ENCODE data around the gene DEDD2. TPM values are rescaled to one million over a fixed set of nuclear protein-coding genes. Genes with fewer than 3 reads are reported as not detected.
A peak's percentile ranks its signal among the peaks of the same experiment; 100 is the strongest.

Gene DEDD2
- total RNA-seq, 1 experiment from 2014 or later = 32.7 TPM

DNA sequence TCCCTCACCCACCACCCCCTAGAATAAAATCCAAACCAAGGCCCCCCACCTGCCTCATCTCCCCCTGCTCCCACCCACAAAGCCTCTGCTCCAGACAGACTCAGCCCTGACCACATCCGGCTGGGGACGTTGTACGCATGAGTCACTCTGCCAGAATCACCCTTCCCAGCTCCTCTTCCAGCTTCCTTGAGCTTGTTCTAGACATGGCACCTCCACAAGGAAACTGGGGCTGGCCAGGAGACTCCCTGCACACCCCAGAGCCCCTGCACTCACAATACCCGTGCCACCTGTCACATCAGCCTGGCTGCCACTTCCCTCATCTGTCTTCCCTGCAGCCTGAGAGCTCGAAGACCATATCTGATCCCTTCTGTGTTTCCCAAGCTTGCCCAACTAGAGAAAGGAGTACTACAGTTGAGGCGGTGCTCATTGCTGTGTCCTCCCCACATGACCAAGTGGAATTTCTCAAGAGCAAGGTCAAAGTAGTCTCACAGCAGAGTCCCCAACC, 9.7 kb downstream of the DEDD2 start:
- ChIA-PET RAD21 (ENCODE audit: low non-redundant PET in 1 of 2, low total read pairs in 2 of 2, uncharacterized antibody in 2 of 2, unreplicated experiment in 2 of 2) (interaction anchor here in 1 of 2 experiments (0.6 kb wide), 1 partner anchor 179 kb away, joined by 4 read pairs; no protein-coding TSS in a partner anchor), CTCF (no interaction called here), POLR2A (interaction anchor here (0.7 to 1.2 kb wide), 3 partner anchors 9 to 28 kb away, joined by 3 to 5 read pairs (median 4); no protein-coding TSS in a partner anchor)
- Histone ChIP-seq H4K20me1 (ENCODE audit: insufficient read depth) (no peaks in the 10 kb centered on the region), H3K9me2 (ENCODE audit: insufficient read depth) (no peaks in the 10 kb centered on the region), H3K27me3 (ENCODE audit: insufficient read depth, low read length) (no peaks in the 10 kb centered on the region), H3K36me3 (ENCODE audit: control insufficient read depth in 1 of 2, insufficient read depth in 2 of 2, low read length in 2 of 2) (peaks cover 41 to 58% of the 10 kb centered on the region in 2 experiments), H3K79me2 (ENCODE audit: insufficient read depth, low read length) (peaks cover 89% of the 10 kb centered on the region), H3K9ac (ENCODE audit: low read length) (peak overlapping the region; percentile 31), H3K9me3 (ENCODE audit: control insufficient read depth in 1 of 2, insufficient read depth in 1 of 2, low read depth in 1 of 2, low read length in 2 of 2) (no peaks in the 10 kb centered on the region), H3K4me1 (ENCODE audit: control insufficient read depth in 1 of 2, insufficient read depth in 2 of 2, low read length in 2 of 2) (peaks cover 11 to 38% of the 10 kb centered on the region in 2 experiments), H2AFZ (ENCODE audit: low read depth, low read length, poor library complexity, severe bottlenecking) (no peak overlapping the region), H3K4me3 (replicated peaks in 1 of 2; ENCODE audit: low read depth in 1 of 2, low read length in 2 of 2) (peak overlapping the region in 1 of 2 experiments; percentile 37; a peak in 2 of 4 replicates), H3K27ac (ENCODE audit: low read depth, low read length) (peak overlapping the region; percentile 62), H3K4me2 (ENCODE audit: low read length) (peak overlapping the region; percentile 78)
- TF ChIP-seq, protein P1, sequence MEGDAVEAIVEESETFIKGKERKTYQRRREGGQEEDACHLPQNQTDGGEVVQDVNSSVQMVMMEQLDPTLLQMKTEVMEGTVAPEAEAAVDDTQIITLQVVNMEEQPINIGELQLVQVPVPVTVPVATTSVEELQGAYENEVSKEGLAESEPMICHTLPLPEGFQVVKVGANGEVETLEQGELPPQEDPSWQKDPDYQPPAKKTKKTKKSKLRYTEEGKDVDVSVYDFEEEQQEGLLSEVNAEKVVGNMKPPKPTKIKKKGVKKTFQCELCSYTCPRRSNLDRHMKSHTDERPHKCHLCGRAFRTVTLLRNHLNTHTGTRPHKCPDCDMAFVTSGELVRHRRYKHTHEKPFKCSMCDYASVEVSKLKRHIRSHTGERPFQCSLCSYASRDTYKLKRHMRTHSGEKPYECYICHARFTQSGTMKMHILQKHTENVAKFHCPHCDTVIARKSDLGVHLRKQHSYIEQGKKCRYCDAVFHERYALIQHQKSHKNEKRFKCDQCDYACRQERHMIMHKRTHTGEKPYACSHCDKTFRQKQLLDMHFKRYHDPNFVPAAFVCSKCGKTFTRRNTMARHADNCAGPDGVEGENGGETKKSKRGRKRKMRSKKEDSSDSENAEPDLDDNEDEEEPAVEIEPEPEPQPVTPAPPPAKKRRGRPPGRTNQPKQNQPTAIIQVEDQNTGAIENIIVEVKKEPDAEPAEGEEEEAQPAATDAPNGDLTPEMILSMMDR (IDR thresholded peaks at IDR 0.05 in 2 of 3, conservative IDR thresholded peaks at IDR 0.05 in 1 of 3; ENCODE audit: borderline replicate concordance in 1 of 3, insufficient read depth in 1 of 3, low read depth in 2 of 3, low read length in 2 of 3) = no peak
- no peak for TF ChIP-seq EZH2phosphoT487 (IDR thresholded peaks at IDR 0.05; ENCODE audit: borderline replicate concordance)
- TF ChIP-seq, protein P2, sequence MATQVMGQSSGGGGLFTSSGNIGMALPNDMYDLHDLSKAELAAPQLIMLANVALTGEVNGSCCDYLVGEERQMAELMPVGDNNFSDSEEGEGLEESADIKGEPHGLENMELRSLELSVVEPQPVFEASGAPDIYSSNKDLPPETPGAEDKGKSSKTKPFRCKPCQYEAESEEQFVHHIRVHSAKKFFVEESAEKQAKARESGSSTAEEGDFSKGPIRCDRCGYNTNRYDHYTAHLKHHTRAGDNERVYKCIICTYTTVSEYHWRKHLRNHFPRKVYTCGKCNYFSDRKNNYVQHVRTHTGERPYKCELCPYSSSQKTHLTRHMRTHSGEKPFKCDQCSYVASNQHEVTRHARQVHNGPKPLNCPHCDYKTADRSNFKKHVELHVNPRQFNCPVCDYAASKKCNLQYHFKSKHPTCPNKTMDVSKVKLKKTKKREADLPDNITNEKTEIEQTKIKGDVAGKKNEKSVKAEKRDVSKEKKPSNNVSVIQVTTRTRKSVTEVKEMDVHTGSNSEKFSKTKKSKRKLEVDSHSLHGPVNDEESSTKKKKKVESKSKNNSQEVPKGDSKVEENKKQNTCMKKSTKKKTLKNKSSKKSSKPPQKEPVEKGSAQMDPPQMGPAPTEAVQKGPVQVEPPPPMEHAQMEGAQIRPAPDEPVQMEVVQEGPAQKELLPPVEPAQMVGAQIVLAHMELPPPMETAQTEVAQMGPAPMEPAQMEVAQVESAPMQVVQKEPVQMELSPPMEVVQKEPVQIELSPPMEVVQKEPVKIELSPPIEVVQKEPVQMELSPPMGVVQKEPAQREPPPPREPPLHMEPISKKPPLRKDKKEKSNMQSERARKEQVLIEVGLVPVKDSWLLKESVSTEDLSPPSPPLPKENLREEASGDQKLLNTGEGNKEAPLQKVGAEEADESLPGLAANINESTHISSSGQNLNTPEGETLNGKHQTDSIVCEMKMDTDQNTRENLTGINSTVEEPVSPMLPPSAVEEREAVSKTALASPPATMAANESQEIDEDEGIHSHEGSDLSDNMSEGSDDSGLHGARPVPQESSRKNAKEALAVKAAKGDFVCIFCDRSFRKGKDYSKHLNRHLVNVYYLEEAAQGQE (IDR thresholded peaks at IDR 0.05; ENCODE audit: low read depth) = no peak
- peak; percentile 67 for TF ChIP-seq FOSL1 (IDR thresholded peaks at IDR 0.05; ENCODE audit: low read depth)
- TF ChIP-seq, protein P3, sequence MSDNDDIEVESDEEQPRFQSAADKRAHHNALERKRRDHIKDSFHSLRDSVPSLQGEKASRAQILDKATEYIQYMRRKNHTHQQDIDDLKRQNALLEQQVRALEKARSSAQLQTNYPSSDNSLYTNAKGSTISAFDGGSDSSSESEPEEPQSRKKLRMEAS (IDR thresholded peaks at IDR 0.05) = no peak
- TF ChIP-seq EZH2 (IDR thresholded peaks at IDR 0.05) = no peak
- 0 out of 2 replicates have a peak, but pooled peaks have one; percentile 8 for TF ChIP-seq POLR2AphosphoS5 (IDR thresholded peaks at IDR 0.05; ENCODE audit: low read depth, low read length)
- TF ChIP-seq ZNF274 (IDR thresholded peaks at IDR 0.05; ENCODE audit: low read depth, low read length) = no peak
- no peak for TF ChIP-seq ZFX (IDR thresholded peaks at IDR 0.05)
- no peak for TF ChIP-seq ELF1 (IDR thresholded peaks at IDR 0.05; ENCODE audit: borderline replicate concordance, low read depth)
- TF ChIP-seq, protein P4, sequence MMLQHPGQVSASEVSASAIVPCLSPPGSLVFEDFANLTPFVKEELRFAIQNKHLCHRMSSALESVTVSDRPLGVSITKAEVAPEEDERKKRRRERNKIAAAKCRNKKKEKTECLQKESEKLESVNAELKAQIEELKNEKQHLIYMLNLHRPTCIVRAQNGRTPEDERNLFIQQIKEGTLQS (IDR thresholded peaks at IDR 0.05) = no peak
- TF ChIP-seq CEBPB (IDR thresholded peaks at IDR 0.05; ENCODE audit: low read depth) = no peak
- TF ChIP-seq SRF (IDR thresholded peaks at IDR 0.05; ENCODE audit: low read depth) = no peak
- no peak for TF ChIP-seq SIN3A (IDR thresholded peaks at IDR 0.05; ENCODE audit: low read depth)
- TF ChIP-seq TCF7L2 (IDR thresholded peaks at IDR 0.05; ENCODE audit: borderline replicate concordance, extremely low read depth, insufficient read depth, insufficient read length) = no peak
- TF ChIP-seq POLR2A (IDR thresholded peaks at IDR 0.05; ENCODE audit: borderline replicate concordance, extremely low read depth, insufficient read depth, insufficient read length) = no peak
- no peak for TF ChIP-seq CBX3 (IDR thresholded peaks at IDR 0.05; ENCODE audit: low read depth)
- no peak for TF ChIP-seq EGR1 (IDR thresholded peaks at IDR 0.05; ENCODE audit: low read depth)
- TF ChIP-seq YY1 (IDR thresholded peaks at IDR 0.05; ENCODE audit: extremely low read depth, insufficient replicate concordance, low read depth, low read length) = peak; percentile 39
- TF ChIP-seq SP1 (IDR thresholded peaks at IDR 0.05; ENCODE audit: low read depth) = peak; percentile 41
- TF ChIP-seq JUND (IDR thresholded peaks at IDR 0.05) = peak; percentile 74
- no peak for TF ChIP-seq RAD21 (IDR thresholded peaks at IDR 0.05; ENCODE audit: low read depth)
- ATAC-seq (peak; percentile 87), DNase-seq (ENCODE audit: low read depth, low spot score) (no peak)
- intact Hi-C loops (cut with micrococcal nuclease) = no loop called here
- no TSS peak for BruUV-seq (replicated peaks)
